ENCODE data around the gene PRR33. TPM values are rescaled to one million over a fixed set of nuclear protein-coding genes. Genes with fewer than 3 reads are reported as not detected.

Gene PRR33
- total and polyA plus RNA-seq, 11 donors: 0.08 to 5.1 (median 2.4) TPM

DNA sequence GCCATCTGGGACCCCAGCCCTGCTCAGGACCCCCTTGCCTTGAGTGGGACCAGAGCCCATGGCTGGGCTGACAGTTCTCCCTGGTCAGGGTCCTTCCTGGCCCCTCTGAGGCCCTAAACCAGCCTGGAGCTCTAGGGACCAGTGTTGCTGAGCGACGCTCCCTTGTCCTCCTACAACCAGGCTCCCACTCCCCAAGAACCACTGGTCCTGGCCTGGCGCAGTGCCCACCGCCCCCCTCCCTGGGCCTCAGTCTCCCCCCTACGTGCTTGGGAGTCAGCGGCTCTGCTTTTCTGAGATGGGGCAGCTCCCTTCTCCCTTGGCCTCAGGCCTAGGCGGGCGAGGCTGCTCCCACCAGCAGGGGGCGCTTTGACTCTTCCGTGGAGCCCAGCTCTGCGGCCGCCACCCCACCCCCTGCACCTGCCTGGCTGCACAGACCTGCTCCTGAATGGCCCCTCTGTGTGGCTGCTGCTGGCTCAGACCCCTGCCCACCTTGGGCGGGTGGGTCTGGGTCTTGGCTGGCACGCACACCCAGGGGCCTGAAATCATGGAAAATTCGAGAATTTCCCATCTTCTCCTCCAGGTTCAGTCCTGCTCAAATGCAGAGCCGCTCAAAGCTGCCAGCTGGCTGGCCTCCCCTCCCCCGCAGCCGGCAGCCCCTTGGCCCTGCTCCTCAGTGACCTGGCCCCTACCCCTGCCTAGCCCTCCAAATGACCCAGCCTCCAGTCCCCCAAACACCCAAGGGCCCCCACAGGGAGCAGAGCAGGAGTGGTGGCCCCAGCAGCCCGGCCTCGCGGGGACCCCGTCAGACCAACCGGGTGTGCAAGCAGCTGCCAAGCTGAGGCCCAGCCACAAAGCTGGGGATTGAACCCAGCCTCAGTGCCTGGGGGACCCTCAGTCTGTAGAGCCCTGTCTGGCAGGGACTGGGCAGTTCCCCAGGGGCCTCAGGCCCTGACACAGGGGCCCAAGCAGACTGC lies 9.1 kb downstream of the PRR33 start:
- Histone ChIP-seq H3K9me3 (no peaks in the 10 kb centered on the region), H3K4me3 (peak overlapping the region in 2 of 12 donors; percentile 13 to 16), H3K27me3 (no peaks in the 10 kb centered on the region), H3K4me1 (peaks cover 21 to 54% (median 45%) of the 10 kb centered on the region in 12 donors), H3K36me3 (peaks cover 0 to 48% (median 29%) of the 10 kb centered on the region in 9 donors), H3K27ac (peak overlapping the region; percentile 85 to 99 (median 96))
- ATAC-seq (peak; percentile 75 to 83 (median 78)), DNase-seq (peak; percentile 87 to 94 (median 88))
- no peak for TF ChIP-seq POLR2A (IDR thresholded peaks at IDR 0.05)
- TF ChIP-seq, protein P1, sequence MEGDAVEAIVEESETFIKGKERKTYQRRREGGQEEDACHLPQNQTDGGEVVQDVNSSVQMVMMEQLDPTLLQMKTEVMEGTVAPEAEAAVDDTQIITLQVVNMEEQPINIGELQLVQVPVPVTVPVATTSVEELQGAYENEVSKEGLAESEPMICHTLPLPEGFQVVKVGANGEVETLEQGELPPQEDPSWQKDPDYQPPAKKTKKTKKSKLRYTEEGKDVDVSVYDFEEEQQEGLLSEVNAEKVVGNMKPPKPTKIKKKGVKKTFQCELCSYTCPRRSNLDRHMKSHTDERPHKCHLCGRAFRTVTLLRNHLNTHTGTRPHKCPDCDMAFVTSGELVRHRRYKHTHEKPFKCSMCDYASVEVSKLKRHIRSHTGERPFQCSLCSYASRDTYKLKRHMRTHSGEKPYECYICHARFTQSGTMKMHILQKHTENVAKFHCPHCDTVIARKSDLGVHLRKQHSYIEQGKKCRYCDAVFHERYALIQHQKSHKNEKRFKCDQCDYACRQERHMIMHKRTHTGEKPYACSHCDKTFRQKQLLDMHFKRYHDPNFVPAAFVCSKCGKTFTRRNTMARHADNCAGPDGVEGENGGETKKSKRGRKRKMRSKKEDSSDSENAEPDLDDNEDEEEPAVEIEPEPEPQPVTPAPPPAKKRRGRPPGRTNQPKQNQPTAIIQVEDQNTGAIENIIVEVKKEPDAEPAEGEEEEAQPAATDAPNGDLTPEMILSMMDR (IDR thresholded peaks at IDR 0.05): peak; percentile 87 to 98 (median 93)
- intact Hi-C loops (cut with DNase I): loop anchor here (1.0 to 10.0 kb wide), 9 partner anchors 35 to 270 kb away; partner anchors contain the start of genes TNNT3 (in 6 of the 10) and TNNI2 (in 3 of the 10)
- 29 to 41% (median 36%) methylated on average over 15 to 23 of the region's 23 CpGs for WGBS, 4 donors

DNA sequence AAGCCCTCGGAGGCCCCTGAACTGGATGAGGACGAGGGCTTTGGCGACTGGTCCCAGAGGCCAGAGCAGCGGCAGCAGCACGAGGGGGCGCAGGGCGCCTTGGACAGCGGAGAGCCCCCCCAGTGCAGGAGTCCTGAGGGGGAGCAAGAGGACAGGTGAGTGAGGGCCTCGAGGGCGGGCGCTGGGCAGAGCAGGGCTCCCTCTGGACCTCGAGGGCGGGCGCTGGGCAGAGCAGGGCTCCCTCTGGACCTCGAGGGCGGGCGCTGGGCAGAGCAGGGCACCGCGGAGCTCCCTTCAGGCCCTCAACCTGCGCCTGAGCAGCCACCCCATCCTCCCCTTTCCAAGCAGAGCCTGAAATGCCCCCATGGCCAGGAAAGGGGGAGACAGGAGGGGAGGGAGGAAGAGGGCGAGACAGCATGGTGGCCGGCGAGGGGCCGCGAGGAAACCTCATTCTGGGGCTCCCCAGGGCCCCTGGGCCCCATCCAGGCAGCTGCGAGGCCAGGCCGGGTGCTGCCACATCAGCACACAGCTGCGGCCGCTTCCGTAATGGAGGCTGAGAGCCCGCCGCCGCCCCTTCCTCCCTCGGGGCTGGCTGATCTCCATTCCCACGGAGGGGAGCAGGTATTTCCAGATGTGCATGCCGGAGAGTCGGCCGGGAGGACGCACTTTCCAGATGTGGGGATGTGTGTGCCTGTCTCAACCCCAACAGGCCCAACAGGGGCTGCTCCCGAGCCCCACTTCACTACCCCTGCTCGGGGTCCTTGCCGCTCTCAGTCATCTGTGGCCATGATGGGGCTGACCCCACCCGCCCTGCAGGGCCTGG lies 10.0 kb downstream of the PRR33 start:
- Histone ChIP-seq H3K27me3 (no peaks in the 10 kb centered on the region), H3K4me3 (peak overlapping the region in 2 of 12 donors; percentile 13 to 16), H3K4me1 (peaks cover 23 to 63% (median 54%) of the 10 kb centered on the region in 12 donors), H3K27ac (peak overlapping the region; percentile 85 to 99 (median 96)), H3K36me3 (peaks cover 0 to 41% (median 22%) of the 10 kb centered on the region in 9 donors), H3K9me3 (no peaks in the 10 kb centered on the region)
- TF ChIP-seq POLR2A (IDR thresholded peaks at IDR 0.05): peak in 1 of 2 donors; percentile 12
- TF ChIP-seq, protein P1 (IDR thresholded peaks at IDR 0.05): no peak
- ATAC-seq (peak; percentile 25 to 74 (median 36)), DNase-seq (peak; percentile 75 to 90 (median 84))
- 51 to 77% (median 58%) methylated on average over 12 to 43 of the region's 43 CpGs for WGBS, 4 donors
- intact Hi-C loops (cut with DNase I): loop anchor here (1.0 to 10.0 kb wide), 9 partner anchors 36 to 271 kb away; partner anchors contain the start of genes TNNT3 (in 6 of the 10) and TNNI2 (in 3 of the 10)

DNA sequence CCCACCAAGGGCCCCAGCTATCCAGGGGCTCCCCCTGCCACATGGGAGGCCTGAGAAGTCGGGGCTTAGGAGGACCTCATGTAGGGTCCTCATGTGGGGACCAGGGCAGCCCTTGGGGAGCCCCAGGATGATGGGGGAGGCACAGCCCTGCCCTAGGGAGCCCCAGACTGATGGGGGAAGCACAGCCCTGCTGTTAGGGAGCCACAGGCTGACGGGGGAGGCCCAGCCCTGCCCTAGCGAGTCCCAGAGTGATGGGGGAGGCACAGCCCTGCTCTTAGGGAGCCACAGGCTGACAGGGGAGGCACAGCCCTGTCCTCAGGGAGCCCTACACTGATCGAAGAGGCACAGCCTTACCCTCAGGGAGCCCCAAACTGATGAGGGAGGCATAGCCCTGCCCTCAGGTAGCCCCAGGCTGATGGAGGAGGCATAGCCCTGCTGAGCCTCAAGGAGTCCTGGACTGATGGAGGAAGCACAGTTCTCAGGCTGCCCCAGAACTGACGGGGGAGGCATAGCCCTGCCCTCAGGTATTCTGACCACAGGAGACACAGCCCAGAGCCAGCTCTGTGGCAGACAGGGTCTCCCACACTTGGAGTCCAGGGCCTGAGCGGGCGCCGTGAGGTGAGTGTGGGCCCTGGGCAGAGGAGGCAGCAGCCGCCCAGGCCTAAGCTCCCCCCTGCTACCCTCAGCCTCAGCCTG lies 10.8 kb downstream of the PRR33 start:
- H3K4me3 ChIP-seq: no peak overlapping the region
- peak overlapping the region; percentile 85 to 99 (median 96) for H3K27ac ChIP-seq
- H3K27me3 ChIP-seq: no peaks in the 10 kb centered on the region
- TF ChIP-seq POLR2A (IDR thresholded peaks at IDR 0.05): no peak
- TF ChIP-seq, protein P1 (IDR thresholded peaks at IDR 0.05): no peak
- ATAC-seq (peak in 2 of 4 donors; percentile 1 to 5), DNase-seq (peak in 2 of 5 donors; percentile 18 to 36)
- peaks cover 0 to 33% (median 15%) of the 10 kb centered on the region in 9 donors for H3K36me3 ChIP-seq
- WGBS, 4 donors: 45 to 72% (median 67%) methylated on average over 4 to 9 of the region's 9 CpGs
- intact Hi-C loops (cut with DNase I): loop anchor here (5.0 to 10.0 kb wide), 6 partner anchors 36 to 271 kb away; partner anchors contain the start of genes TNNT3 (in 6 of the 10) and TNNI2 (in 1 of the 10)
- peaks cover 29 to 71% (median 60%) of the 10 kb centered on the region in 12 donors for H3K4me1 ChIP-seq
- no peaks in the 10 kb centered on the region for H3K9me3 ChIP-seq

Measured in heart left ventricle (tissue), 16 donors.